Measurements from ENCODE around the gene RAP1GAP.
A peak's percentile ranks its signal among the peaks of the same experiment; 100 is the strongest.

RAP1GAP gene

GRCh38 chr1:21669258-21670058 is at the start of gene RAP1GAP:
TSS of gene RAP1GAP (minus strand) at chr1:21669357. CDS start at chr1:21620032, 49,325 bp downstream.
- FAIRE-seq (no peak), DNase-seq (ENCODE audit: extremely low spot score, insufficient read length, low read depth) (no peak)

GRCh38 chr1:21716169-21716568 is 47.0 kb upstream of the RAP1GAP start:
- FAIRE-seq, result no peak

GRCh38 chr1:21707891-21708290 is 38.7 kb upstream of the RAP1GAP start:
- FAIRE-seq (peak; percentile 24), DNase-seq (ENCODE audit: extremely low spot score, insufficient read length, low read depth) (no peak)

More at GRCh38 chr1:21716169-21716568, 47.0 kb upstream of the RAP1GAP start:
- no peak for DNase-seq (ENCODE audit: extremely low spot score, insufficient read length, low read depth)

- DNase-seq (ENCODE audit: extremely low spot score, insufficient read length, low read depth) (no peak), FAIRE-seq (no peak)
These were observed 38.1 kb upstream of the RAP1GAP start for GRCh38 chr1:21707086-21707840.

GRCh38 chr1:21706151-21706835 is 37.1 kb upstream of the RAP1GAP start:
- DNase-seq (ENCODE audit: extremely low spot score, insufficient read length, low read depth), result no peak
- no peak for FAIRE-seq

- DNase-seq (ENCODE audit: extremely low spot score, insufficient read length, low read depth) (no peak), FAIRE-seq (no peak)
These were observed 36.3 kb upstream of the RAP1GAP start for GRCh38 chr1:21705303-21705980.

GRCh38 chr1:21704145-21704544 is 35.0 kb upstream of the RAP1GAP start:
- DNase-seq (ENCODE audit: extremely low spot score, insufficient read length, low read depth) (no peak), FAIRE-seq (no peak)

GRCh38 chr1:21703318-21703963 is 34.3 kb upstream of the RAP1GAP start:
- DNase-seq (ENCODE audit: extremely low spot score, insufficient read length, low read depth), result no peak
- peak; percentile 31 for FAIRE-seq

- DNase-seq (ENCODE audit: extremely low spot score, insufficient read length, low read depth), result no peak
- FAIRE-seq, result no peak
These were observed 33.6 kb upstream of the RAP1GAP start for GRCh38 chr1:21702780-21703179.

GRCh38 chr1:21701401-21701800 is 32.2 kb upstream of the RAP1GAP start:
- FAIRE-seq (no peak), DNase-seq (ENCODE audit: extremely low spot score, insufficient read length, low read depth) (no peak)

- DNase-seq (ENCODE audit: extremely low spot score, insufficient read length, low read depth) (no peak), FAIRE-seq (no peak)
These were observed 30.9 kb upstream of the RAP1GAP start for GRCh38 chr1:21700094-21700493.

GRCh38 chr1:21696931-21697330 is 27.8 kb upstream of the RAP1GAP start:
- DNase-seq (ENCODE audit: extremely low spot score, insufficient read length, low read depth), result no peak
- FAIRE-seq, result no peak

GRCh38 chr1:21693732-21694131 is 24.6 kb upstream of the RAP1GAP start:
- FAIRE-seq (no peak), DNase-seq (ENCODE audit: extremely low spot score, insufficient read length, low read depth) (no peak)

GRCh38 chr1:21691739-21692138 is 22.6 kb upstream of the RAP1GAP start:
- DNase-seq (ENCODE audit: extremely low spot score, insufficient read length, low read depth) (no peak), FAIRE-seq (no peak)

GRCh38 chr1:21689661-21690372 is 20.7 kb upstream of the RAP1GAP start:
- FAIRE-seq (no peak), DNase-seq (ENCODE audit: extremely low spot score, insufficient read length, low read depth) (no peak)

- DNase-seq (ENCODE audit: extremely low spot score, insufficient read length, low read depth), result no peak
- no peak for FAIRE-seq
These were observed 17.9 kb upstream of the RAP1GAP start for GRCh38 chr1:21687081-21687529.

- no peak for DNase-seq (ENCODE audit: extremely low spot score, insufficient read length, low read depth)
These were observed 17.0 kb upstream of the RAP1GAP start for GRCh38 chr1:21685946-21686678.

GRCh38 chr1:21681426-21681825 is 12.3 kb upstream of the RAP1GAP start:
- FAIRE-seq (no peak), DNase-seq (ENCODE audit: extremely low spot score, insufficient read length, low read depth) (no peak)

More at GRCh38 chr1:21685946-21686678, 17.0 kb upstream of the RAP1GAP start:
- FAIRE-seq, result no peak

Data from GM18507 (cell line).